ENCODE results near the gene SMARCB1.

GRCh38 chr22:23842599-23842998 lies 55.8 kb downstream of the SMARCB1 start:
- TF ChIP-seq CTCF (IDR thresholded peaks at IDR 0.05): no peak
- TF ChIP-seq EZH2 (IDR thresholded peaks at IDR 0.05; ENCODE audit: borderline replicate concordance, insufficient read depth, low read depth, low read length, poor library complexity, severe bottlenecking): no peak
